Keratinocyte (primary cell): ENCODE measurements around the gene LPCAT1. TPM values are rescaled to one million over a fixed set of nuclear protein-coding genes. Genes with fewer than 3 reads are reported as not detected.
"Not testable (repeated sequence)": the region's sequence is repeated elsewhere in the genome, so short reads cannot be mapped to it uniquely, and the experiment has no call there.

Experiments
- DNase-seq: peaks from one replicate; pipeline ENCODE4 v3.0.0-alpha.2; 2011; ENCODE audit warnings: low read depth, missing footprints, low spot score
- FAIRE-seq: peaks from 2 replicates; lab custom pipeline; 2011; peaks lifted over from hg19 to GRCh38; lab: Jason Lieb, UNC
- H2AFZ ChIP-seq: 2 replicates; pipeline ENCODE4 v1.6.0; 2012; ENCODE audit warnings: low read length, control low read depth, inconsistent platforms; ENCODE audit not compliant: control insufficient read depth
- H3K27ac ChIP-seq: 2 replicates; pipeline ENCODE4 v1.5.1; 2011; ENCODE audit warnings: low read length; ENCODE audit not compliant: control insufficient read depth, insufficient read depth
- H3K27me3 ChIP-seq: 3 replicates; pipeline ENCODE4 v1.6.0; 2011; ENCODE audit warnings: low read length; ENCODE audit not compliant: control insufficient read depth, insufficient read depth; ENCODE audit errors: extremely low read depth
- H3K36me3 ChIP-seq, 2 experiments: 2 replicates in 1 of 2; 3 replicates in 1 of 2; pipeline ENCODE4 v1.5.1; 2011; ENCODE audit warnings: low read length in 2 of 2, mild to moderate bottlenecking in 1 of 2; ENCODE audit not compliant: control insufficient read depth in 2 of 2, insufficient read depth in 2 of 2; ENCODE audit errors: extremely low read depth in 1 of 2
- H3K4me1 ChIP-seq: 3 replicates; pipeline ENCODE4 v1.5.1; 2011; ENCODE audit warnings: low read length; ENCODE audit not compliant: control insufficient read depth, insufficient read depth; ENCODE audit errors: extremely low read depth
- H3K4me2 ChIP-seq: 3 replicates; pipeline ENCODE4 v1.6.0; 2011; ENCODE audit warnings: low read depth, low read length; ENCODE audit not compliant: control insufficient read depth, insufficient read depth; ENCODE audit errors: extremely low read depth
- H3K4me3 ChIP-seq, 3 experiments: fragments of 200-600 bp in 1 of 3; sonication (generic) in 1 of 3; 2 replicates in 2 of 3; 3 replicates in 1 of 3; pipeline ENCODE4 v1.5.1; 2011 to 2016; ENCODE audit warnings: low read length in 3 of 3, mild to moderate bottlenecking in 3 of 3, control low read depth in 2 of 3, inconsistent platforms in 1 of 3, low read depth in 1 of 3, mixed read lengths in 1 of 3, mixed run types in 1 of 3, moderate library complexity in 1 of 3; ENCODE audit not compliant: control insufficient read depth in 2 of 3, insufficient read depth in 2 of 3; ENCODE audit errors: extremely low read depth in 1 of 3
- H3K79me2 ChIP-seq: 2 replicates; pipeline ENCODE4 v1.6.0; 2012; ENCODE audit warnings: low read length; ENCODE audit not compliant: control insufficient read depth, insufficient read depth
- H3K9ac ChIP-seq: 3 replicates; pipeline ENCODE4 v1.6.0; 2011; ENCODE audit warnings: low read length; ENCODE audit not compliant: control insufficient read depth, insufficient read depth; ENCODE audit errors: extremely low read depth
- H3K9me1 ChIP-seq: 3 replicates; pipeline ENCODE4 v1.6.0; 2011; ENCODE audit warnings: low read length; ENCODE audit not compliant: control insufficient read depth, insufficient read depth; ENCODE audit errors: extremely low read depth
- H3K9me3 ChIP-seq: 2 replicates; pipeline ENCODE4 v1.5.1; 2012; ENCODE audit warnings: low read depth, low read length; ENCODE audit not compliant: control insufficient read depth
- H4K20me1 ChIP-seq: 3 replicates; pipeline ENCODE4 v1.6.0; 2011; ENCODE audit warnings: low read length; ENCODE audit not compliant: control insufficient read depth, insufficient read depth; ENCODE audit errors: extremely low read depth
- CTCF ChIP-seq, 3 experiments: IDR thresholded peaks in 1 of 3; conservative IDR thresholded peaks in 1 of 3; optimal IDR thresholded peaks in 1 of 3; 2 replicates in 2 of 3; 3 replicates in 1 of 3; pipeline versions ENCODE3 to v1.5.1; 2011; ENCODE audit warnings: low read length in 3 of 3, mild to moderate bottlenecking in 3 of 3, moderate library complexity in 2 of 3, control low read depth in 1 of 3, inconsistent platforms in 1 of 3; ENCODE audit not compliant: insufficient read depth in 2 of 3; ENCODE audit errors: extremely low read depth in 1 of 3
- EZH2 ChIP-seq: IDR thresholded peaks from one replicate; pipeline ENCODE4 v1.6.1; 2012; ENCODE audit warnings: inconsistent platforms, mild to moderate bottlenecking, low read length, moderate library complexity
- dilution Hi-C: fragments of 300-500 bp; cut with MboI; formaldehyde crosslinking; loops from one replicate; pipeline ENCODE4 v1.7.0; 2020; ENCODE audit warnings: low sequenced_read_pairs; ENCODE audit not compliant: extremely low pct_ligation_motif_present
- polyA plus RNA-seq, 5 experiments: library from polyadenylated mRNA; depleted of rRNA in 3 of 5; stranded (reverse) in 3 of 5; stranded (forward) in 1 of 5; unstranded in 1 of 5; fragments of >200 nt; gene quantifications; 1 replicate in 1 of 5; 2 replicates in 3 of 5; 3 replicates in 1 of 5; pipeline versions ENCODE4 v1.2.1 to v1.2.3, GENCODE V29; 2011 to 2012; ENCODE audit warnings: missing spikeins in 2 of 5, low read depth in 1 of 5, low replicate concordance in 1 of 5

LPCAT1 gene
- polyA plus RNA-seq, 1 donor (not counting 4 experiments of a cell fraction or from before 2014, with no cell fraction given): 32.9 TPM

GRCh38 chr5:1561402-1561929 is 37.7 kb upstream of the LPCAT1 start:
- FAIRE-seq (no peak), DNase-seq (no peak)
- TF ChIP-seq CTCF (optimal IDR thresholded peaks at IDR 0.05 in 1 of 3, IDR thresholded peaks at IDR 0.05 in 1 of 3, conservative IDR thresholded peaks at IDR 0.05 in 1 of 3; ENCODE audit: extremely low read depth in 1 of 3, insufficient read depth in 2 of 3, low read length in 3 of 3) (no peak), EZH2 (no peak)
- dilution Hi-C loops: no loop called here
- Histone ChIP-seq H3K27ac (no peak overlapping the region), H3K4me3 (no peak overlapping the region), H3K36me3 (no peaks in the 10 kb centered on the region), H2AFZ (no peak overlapping the region), H3K9me3 (no peaks in the 10 kb centered on the region), H3K79me2 (no peaks in the 10 kb centered on the region), H3K9me1 (no peaks in the 10 kb centered on the region), H3K27me3 (peaks cover 6% of the 10 kb centered on the region), H3K4me1 (peaks cover 10% of the 10 kb centered on the region), H4K20me1 (no peaks in the 10 kb centered on the region), H3K4me2 (no peak overlapping the region), H3K9ac (no peak overlapping the region)

- peaks cover 10% of the 10 kb centered on the region for H3K4me1 ChIP-seq
- H3K27ac ChIP-seq, H3K9ac ChIP-seq, H3K79me2 ChIP-seq, H3K4me3 ChIP-seq, H2AFZ ChIP-seq, H3K9me3 ChIP-seq, DNase-seq, H3K36me3 ChIP-seq, H3K9me1 ChIP-seq, H3K27me3 ChIP-seq, dilution Hi-C loops, FAIRE-seq, H3K4me2 ChIP-seq, H4K20me1 ChIP-seq: not testable (repeated sequence)
These were observed 36.7 kb upstream of the LPCAT1 start for GRCh38 chr5:1560499-1560898.

- Histone ChIP-seq H3K27ac (no peak overlapping the region), H2AFZ (no peak overlapping the region), H3K9me3 (no peaks in the 10 kb centered on the region), H3K4me2 (no peak overlapping the region), H3K9ac (no peak overlapping the region), H3K36me3 (no peaks in the 10 kb centered on the region), H3K4me1 (peaks cover 4% of the 10 kb centered on the region), H4K20me1 (no peaks in the 10 kb centered on the region), H3K27me3 (peaks cover 20% of the 10 kb centered on the region), H3K9me1 (no peaks in the 10 kb centered on the region), H3K79me2 (no peaks in the 10 kb centered on the region), H3K4me3 (no peak overlapping the region)
- dilution Hi-C loops: no loop called here
- FAIRE-seq (no peak), DNase-seq (no peak)
- TF ChIP-seq EZH2 (no peak), CTCF (optimal IDR thresholded peaks at IDR 0.05 in 1 of 3, IDR thresholded peaks at IDR 0.05 in 1 of 3, conservative IDR thresholded peaks at IDR 0.05 in 1 of 3; ENCODE audit: extremely low read depth in 1 of 3, insufficient read depth in 2 of 3, low read length in 3 of 3) (no peak)
These were observed 35.2 kb upstream of the LPCAT1 start for GRCh38 chr5:1558944-1559343.
